Choroid plexus epithelial cell (primary cell): ENCODE results near the gene FRMD7.

Experiments
- DNase-seq: peaks from one replicate; pipeline ENCODE4 v3.0.0-alpha.2; 2010; ENCODE audit warnings: low read depth
- H3K4me3 ChIP-seq: 2 replicates; pipeline ENCODE4 v1.5.1; 2011; ENCODE audit warnings: low read depth, mild to moderate bottlenecking, control low read depth, low read length, moderate library complexity
- TF ChIP-seq, protein P1 (sequence below): conservative IDR thresholded peaks from 2 replicates; pipeline ENCODE4 v1.5.1; 2011; ENCODE audit warnings: low read depth, mild to moderate bottlenecking, control low read depth, inconsistent platforms, low read length, moderate library complexity

FRMD7 gene, protein sequence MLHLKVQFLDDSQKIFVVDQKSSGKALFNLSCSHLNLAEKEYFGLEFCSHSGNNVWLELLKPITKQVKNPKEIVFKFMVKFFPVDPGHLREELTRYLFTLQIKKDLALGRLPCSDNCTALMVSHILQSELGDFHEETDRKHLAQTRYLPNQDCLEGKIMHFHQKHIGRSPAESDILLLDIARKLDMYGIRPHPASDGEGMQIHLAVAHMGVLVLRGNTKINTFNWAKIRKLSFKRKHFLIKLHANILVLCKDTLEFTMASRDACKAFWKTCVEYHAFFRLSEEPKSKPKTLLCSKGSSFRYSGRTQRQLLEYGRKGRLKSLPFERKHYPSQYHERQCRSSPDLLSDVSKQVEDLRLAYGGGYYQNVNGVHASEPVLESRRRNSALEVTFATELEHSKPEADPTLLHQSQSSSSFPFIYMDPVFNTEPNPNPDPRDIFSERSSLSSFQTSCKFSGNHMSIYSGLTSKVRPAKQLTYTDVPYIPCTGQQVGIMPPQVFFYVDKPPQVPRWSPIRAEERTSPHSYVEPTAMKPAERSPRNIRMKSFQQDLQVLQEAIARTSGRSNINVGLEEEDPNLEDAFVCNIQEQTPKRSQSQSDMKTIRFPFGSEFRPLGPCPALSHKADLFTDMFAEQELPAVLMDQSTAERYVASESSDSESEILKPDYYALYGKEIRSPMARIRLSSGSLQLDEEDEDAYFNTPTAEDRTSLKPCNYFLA

DNA sequence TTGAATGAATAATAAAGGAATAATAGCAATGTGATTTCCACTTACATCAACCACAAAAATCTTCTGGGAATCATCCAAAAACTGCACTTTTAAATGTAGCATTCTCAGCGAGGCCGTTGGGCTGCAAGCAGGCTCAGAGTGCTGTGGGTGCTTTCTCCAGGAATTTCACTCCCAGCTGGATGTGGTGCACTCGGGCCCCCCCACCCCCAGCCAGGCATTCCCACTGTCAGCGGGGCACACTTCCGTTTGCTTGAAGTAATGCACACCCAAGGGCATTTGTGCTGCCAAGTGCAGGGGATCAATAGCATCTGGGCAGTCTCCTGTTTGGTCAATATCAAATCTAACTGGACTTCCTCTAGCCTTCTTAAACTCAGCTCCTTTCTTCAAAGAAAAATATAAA lies at the start of gene FRMD7:
Gene FRMD7, minus strand, starts transcription at position 278 of the 400 bp plus-strand sequence. Its CDS starts 176 bp downstream, at position 102.
- TF ChIP-seq, protein P1, sequence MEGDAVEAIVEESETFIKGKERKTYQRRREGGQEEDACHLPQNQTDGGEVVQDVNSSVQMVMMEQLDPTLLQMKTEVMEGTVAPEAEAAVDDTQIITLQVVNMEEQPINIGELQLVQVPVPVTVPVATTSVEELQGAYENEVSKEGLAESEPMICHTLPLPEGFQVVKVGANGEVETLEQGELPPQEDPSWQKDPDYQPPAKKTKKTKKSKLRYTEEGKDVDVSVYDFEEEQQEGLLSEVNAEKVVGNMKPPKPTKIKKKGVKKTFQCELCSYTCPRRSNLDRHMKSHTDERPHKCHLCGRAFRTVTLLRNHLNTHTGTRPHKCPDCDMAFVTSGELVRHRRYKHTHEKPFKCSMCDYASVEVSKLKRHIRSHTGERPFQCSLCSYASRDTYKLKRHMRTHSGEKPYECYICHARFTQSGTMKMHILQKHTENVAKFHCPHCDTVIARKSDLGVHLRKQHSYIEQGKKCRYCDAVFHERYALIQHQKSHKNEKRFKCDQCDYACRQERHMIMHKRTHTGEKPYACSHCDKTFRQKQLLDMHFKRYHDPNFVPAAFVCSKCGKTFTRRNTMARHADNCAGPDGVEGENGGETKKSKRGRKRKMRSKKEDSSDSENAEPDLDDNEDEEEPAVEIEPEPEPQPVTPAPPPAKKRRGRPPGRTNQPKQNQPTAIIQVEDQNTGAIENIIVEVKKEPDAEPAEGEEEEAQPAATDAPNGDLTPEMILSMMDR, result no peak

DNA sequence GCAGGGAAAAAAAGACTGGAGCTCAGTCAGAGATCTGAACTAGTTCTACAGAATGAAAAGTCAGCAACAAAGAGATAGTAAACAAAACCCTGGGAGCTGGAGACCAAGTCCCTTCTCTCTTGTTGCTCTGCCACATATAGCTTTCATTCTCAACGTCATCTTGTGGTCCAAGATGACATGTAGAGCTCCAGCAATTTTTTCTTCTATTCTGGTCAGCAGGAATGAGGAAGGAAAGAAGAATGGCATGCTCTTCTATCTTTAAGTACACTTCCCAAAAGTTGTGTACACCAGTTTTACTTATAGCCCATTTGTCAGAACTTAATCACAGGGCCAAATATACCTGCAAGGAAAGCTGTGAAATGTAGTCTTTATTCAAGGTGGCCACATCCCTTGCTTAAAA lies 45.8 kb upstream of the FRMD7 start:
- no peak for DNase-seq
- TF ChIP-seq, protein P1, result no peak
- H3K4me3 ChIP-seq, result no peak overlapping the region

More for the DNA sequence above, at the start of gene FRMD7:
- no peak within 1 kb of the TSS for H3K4me3 ChIP-seq
- peak; percentile 31 for DNase-seq

DNA sequence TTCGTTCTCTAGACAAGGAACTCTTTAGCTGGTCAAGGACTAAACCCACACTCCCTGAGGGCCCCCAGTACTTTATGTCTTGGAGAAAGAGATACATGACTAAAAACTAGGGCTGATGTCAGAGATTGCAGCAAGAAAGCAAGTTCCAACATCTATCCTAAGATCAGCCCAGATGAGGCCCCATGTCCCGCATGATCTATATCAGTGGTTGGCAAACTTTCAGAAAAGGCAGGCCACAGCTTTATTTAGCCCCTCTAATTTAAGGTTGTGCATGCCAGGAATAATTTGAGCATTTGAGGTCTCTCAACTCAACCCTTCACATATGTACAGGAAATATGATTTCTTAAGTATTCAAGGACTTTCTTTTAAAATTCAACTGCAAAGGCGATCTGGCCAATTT lies 44.1 kb upstream of the FRMD7 start:
- TF ChIP-seq, protein P1, result no peak
- peak; percentile 13 for DNase-seq
- no peak overlapping the region for H3K4me3 ChIP-seq

DNA sequence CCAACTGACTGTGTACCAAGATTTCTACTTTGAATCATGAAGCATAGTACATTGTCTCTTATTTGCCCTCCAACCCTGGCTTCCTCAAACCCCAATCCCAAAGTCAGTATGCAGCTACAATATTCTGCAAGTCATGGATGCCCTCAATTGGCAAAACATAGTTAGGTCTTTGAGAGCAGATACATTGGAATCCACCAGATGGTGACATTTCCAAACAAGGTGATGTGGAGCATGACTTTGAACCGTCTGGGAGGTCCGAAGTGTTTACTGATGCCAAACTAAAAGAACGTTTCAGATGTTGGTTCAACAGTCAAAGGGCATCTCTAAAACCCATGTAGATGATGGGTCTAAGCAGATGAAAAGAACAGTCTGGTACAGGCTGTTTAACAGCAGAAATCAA lies 43.7 kb upstream of the FRMD7 start:
- TF ChIP-seq, protein P1, result no peak
- no peak overlapping the region for H3K4me3 ChIP-seq
- peak; percentile 7 for DNase-seq

DNA sequence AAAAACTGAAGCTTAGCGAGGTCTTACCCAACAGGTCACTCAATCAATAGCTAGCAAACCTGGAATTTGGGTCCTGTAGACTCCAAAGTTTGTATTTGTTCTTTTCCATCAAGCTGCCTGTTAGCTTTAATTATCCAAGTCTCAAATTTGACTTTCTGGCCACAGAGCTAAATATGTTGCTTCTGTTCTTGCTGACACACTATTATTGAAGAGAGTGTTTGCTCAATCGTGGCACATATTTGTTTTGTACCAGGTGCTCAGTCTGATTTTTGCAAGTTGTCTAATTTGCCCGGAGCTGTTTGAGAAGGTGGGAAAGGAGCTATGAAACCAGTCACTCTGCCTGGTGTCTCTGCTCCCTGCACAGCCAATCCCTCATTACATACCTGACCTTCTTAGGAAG lies 41.7 kb upstream of the FRMD7 start:
- DNase-seq, result no peak
- TF ChIP-seq, protein P1, result no peak
- no peak overlapping the region for H3K4me3 ChIP-seq

DNA sequence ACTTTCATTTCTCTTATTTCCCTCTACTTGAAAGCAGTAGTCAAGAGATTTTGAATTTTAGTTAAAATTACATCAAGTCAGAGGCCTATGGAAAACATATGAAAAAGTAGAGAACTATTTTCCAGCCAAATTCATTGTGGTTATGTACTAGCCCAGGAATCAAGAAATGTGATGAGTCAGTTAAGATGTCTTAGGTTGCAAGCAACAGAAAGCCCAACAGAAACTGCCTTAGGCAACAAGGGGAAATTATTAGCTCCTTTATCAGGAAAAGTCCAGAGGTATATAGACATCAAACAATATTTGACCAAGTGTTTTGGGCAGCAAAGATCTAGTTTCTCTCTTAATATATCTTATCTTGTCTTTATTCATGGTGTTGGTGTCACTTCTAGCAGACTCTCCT lies 37.8 kb upstream of the FRMD7 start:
- DNase-seq, result peak; percentile 12
- TF ChIP-seq, protein P1, result no peak
- H3K4me3 ChIP-seq, result no peak overlapping the region
